Pulmonary artery endothelial cell (primary cell): ENCODE results near the gene RPL18. TPM values are rescaled to one million over a fixed set of nuclear protein-coding genes. Genes with fewer than 3 reads are reported as not detected.
A peak's percentile ranks its signal among the peaks of the same experiment; 100 is the strongest.
"Not testable (repeated sequence)": the region's sequence is repeated elsewhere in the genome, so short reads cannot be mapped to it uniquely, and the experiment has no call there.

Experiments
- DNase-seq: peaks from one replicate; pipeline ENCODE4 v3.0.0-alpha.2; 2011; ENCODE audit warnings: low read depth, low spot score
- total RNA-seq: library from RNA; depleted of rRNA; stranded (reverse); fragments of >200 nt; gene quantifications from 2 replicates; pipeline ENCODE4 v1.2.3, GENCODE V29; 2014

RPL18 gene
- total RNA-seq, 1 donor from 2014 or later: 2,640 TPM

DNA sequence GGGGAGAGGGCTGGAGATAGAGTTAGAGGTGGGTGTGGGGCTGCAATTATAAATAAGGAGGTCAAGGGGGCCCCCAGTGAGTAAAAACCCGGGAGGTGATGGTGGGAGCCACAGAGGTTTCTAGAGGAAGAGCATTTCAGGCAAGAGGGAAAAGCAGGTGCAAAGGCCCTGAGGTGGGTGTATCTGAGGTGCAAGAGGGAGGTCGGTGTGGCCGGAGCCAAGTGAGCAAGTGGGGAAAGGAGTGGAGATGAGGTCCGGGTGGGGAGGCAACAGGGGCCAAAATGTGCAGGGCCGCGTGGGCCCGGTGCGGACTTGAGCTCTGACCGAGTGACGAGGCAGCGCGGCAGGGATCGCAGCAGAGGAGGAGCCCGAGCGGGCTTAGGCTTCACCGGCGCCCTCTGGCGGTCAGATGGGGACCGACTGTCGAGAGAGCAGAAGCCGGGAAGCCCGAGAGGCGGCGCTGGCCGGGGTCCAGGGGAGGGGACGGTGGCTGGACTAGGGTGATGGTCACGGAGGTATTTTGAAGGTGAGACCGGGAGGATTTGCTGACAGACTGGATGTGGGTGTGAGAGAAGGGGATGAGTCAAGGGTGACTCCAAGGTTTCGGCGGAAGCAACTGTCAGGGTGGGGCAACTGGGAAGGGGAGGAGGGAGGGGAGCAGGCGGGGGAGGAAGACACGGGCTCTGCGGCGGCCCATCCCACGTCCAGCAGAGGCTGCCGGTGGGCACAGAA is 30.1 kb downstream of the RPL18 start:
- DNase-seq: no peak

DNA sequence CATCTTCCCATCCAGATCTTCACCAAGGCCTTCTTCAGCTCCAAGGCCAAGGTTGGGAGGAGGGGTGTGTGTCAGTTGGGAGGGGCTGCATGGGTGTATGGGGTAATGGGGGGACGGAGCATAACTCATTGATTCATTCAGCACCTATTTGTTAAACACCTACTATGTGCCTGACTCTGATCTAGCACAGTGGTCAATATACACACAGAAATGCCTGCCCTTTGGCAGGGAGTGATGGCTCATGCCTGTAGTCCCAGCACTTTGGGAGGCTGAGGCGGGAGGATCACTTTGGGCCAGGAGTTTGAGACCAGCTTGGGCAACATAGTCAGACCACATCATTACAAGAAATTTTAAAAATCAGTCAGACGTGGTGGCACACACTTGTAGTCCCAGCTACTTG is 31.6 kb downstream of the RPL18 start:
- no peak for DNase-seq

DNA sequence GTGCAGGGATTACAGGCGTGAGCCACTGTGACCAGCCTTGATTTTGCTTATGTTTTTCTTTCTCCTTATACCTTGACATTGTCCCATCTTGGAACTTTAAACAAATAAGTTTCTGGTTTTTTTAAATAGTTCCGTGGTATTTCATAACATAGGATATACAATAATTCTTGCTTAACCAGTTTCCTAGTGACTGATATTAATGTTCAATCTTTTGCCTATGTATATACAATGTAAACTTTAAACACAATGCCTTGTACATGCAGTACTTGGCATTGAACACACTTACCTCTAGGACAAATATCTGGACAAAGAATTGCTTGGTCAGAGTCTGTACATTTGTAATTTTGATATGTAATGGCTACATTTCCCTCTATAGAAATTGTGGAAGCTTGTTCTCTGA is 36.8 kb downstream of the RPL18 start:
- DNase-seq: no peak

DNA sequence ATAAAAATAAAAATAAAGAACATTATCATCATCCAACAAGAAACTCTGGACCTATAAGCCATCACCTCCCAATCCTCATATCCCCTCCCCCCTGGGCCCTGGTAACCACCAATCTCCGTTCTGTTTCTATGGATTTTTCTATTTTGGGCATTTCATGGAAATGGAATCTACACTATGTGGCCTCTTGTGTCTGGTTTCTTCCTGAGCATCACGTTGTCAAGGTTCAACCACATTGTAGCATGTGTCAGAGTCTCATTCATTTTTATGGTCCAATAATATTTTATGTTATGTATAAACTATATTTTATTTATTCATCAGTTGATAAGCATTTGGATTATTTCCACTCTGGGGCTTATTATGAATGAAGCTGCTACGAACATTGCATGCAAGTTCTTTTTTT is 40.1 kb downstream of the RPL18 start:
- no peak for DNase-seq

DNA sequence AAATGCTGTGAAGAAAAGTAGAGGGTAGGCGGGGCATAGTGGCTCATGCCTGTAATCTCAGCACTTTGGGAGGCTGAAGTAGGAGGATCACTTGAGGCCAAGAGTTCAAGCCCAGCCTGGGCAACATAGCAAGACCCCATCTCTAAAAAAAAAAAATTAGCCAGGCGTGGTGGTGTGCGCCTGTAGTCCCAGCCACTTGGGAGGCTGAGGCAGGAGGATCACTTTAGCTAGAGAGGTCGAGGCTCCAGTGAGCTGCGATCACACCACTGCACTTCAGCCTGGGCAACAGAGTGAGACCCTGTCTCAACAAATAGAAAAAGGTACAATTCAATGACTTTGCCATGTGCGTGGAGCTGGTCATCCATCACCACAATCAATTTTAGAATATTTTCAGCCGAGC is 41.1 kb downstream of the RPL18 start:
- not testable (repeated sequence) for DNase-seq

DNA sequence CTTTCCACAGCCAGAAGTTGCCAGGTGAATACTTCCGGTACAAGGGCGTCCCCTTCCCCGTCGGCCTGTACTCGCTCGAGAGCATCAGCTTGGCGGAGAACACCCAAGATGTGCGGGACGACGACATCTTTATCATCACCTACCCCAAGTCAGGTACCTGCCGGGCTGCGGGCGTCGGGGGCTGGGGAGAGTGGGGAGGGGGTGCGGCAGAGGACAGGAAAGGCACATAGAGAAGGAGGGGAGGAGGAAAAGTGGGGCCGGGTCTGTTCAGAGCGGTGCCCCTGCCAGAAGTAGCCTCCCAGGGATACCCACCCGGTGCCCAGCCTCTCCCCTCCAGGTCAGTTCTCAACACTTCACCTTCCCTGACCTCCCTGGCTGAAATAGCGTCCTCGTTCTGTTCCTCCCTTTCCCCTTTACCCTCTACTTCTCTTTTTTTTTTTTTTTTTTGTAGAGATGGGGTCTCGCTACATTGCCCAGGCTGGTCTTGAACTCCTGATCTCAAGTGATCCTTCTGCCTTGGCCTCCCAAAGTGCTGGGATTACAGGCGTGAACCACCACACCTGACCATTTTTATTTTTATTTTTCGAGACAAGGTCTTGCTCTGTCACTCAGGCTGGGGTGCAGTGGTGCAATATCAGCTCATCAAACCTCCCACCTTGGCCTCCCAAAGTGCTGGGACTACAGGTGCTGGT is 42.9 kb downstream of the RPL18 start:
- DNase-seq: no peak

DNA sequence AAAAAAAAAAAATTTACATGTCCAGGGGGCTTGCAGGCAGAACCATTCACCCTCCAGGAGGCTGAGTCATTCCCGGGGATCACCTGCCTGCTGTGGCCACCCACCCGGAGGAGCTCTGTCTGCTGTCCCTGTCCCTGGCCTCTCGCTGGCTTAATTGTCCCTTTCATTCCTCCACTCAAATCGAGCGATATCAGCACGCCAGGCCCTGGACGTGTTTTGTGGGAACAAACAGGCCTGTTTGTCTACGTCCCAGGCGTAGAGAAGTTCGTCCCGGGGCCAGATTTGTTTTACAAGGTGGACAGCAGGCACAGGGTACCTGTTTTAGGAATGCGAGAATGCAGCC is 45.8 kb downstream of the RPL18 start:
- no peak for DNase-seq

DNA sequence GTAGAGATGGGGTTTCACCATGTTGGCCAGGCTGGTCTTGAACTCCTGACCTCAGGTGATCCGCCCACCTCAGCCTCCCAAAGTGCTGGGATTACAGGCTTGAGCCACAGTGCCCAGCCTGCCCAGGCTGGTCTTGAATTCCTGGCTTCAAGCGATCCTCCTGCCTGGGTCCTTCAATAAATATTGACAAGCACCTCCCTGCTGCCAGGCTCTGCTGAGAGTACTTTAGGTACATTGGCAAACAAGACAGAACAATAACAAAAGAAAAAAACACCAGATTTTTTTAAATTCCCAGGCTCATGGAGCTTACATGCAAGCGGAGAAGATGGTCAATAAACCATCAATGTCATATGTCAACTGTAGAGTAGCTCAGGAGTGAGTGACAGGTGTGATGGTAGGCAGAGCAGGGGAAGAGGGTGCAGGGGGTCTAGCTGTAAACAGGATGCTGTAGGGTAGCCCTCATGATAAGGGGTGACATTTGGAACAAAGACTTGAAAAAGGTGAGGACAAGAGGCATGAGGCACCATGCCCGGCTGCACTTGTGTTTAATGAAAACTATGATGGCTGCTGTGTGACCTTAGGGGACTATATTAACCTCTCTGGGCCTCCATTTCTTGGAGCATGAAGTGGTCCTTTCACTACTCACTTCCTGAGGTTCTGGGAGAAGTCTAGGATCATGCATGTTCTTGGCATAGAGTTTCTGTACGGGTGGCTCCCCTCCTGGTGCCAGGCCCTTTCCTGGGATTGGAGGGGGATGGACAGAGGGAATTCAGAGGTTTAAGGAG is 47.4 kb downstream of the RPL18 start:
- no peak for DNase-seq

DNA sequence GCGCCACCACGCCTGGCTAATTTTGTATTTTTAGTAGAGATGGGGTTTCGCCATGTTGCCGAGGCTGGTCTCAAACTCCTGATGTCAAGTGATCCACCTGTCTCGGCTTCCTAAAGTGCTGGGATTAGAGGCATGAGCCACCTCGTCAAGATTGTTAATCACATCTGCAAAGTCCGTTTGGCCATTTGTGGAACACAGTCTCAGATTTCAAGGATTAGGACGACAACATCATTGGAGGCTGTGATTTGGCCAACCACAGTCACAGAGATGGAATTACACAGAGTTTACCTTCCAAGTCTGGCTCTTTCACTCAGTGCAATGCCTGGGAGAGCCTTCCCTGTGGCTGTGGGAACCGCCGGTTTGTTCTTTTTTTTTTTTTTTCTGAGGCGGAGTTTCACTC is 49.2 kb downstream of the RPL18 start:
- no peak for DNase-seq

DNA sequence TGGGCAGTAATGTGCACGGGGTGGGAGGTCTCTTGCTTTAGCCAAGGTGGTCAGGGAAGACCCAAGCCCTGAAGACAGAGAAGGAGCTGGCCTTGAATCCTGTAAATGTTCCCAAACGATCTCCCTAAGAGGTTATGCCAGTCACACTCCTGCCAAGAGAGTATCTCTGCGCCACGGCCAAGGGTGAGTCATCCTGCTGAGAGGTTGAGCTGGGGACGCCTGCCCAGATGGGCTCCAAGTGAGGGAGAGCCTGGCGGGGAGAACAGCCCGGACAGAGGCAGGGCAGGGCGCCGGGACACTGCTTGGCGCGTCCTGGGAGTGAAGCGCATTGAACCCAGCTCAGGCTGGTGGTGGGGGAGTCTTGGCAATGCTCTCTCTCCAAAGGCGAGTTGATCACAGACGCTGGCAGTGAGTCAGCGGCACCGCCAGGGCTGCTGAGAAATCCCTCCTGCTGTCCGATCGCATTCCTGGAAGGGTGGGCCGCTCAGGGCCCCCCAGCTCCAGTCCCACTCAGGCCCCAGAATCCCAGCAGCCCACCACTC is 50.6 kb downstream of the RPL18 start:
- peak; percentile 53 for DNase-seq

Other genes with a start within 250 kb of the RPL18 start
- gene KDELR1, start 227.6 kb downstream of the RPL18 start, total RNA-seq: 45.6 and 47.8 TPM in 2 replicates
- gene GRIN2D, start 225.5 kb downstream of the RPL18 start, total RNA-seq: 0.39 and 0.40 TPM in 2 replicates
- 35.5 and 64.0 TPM in 2 replicates for gene GRWD1, start 173.2 kb downstream of the RPL18 start, total RNA-seq
- gene KCNJ14, start 163.6 kb downstream of the RPL18 start, total RNA-seq: 0.20 and 0.39 TPM in 2 replicates
- gene CYTH2, start 149.8 kb downstream of the RPL18 start, total RNA-seq: 58.2 and 68.4 TPM in 2 replicates
- under 0.01 and 0.04 TPM in 2 replicates for gene LMTK3, start 107.3 kb downstream of the RPL18 start, total RNA-seq
- gene SULT2B1, start 67.0 kb downstream of the RPL18 start, total RNA-seq: 0.07 TPM in 1 of 2 replicates, not detected in the other
- gene SPACA4, start 12.4 kb downstream of the RPL18 start, total RNA-seq: not detected in 2 replicates
- gene FAM83E, start 4.1 kb downstream of the RPL18 start, total RNA-seq: 0.73 and 0.99 TPM in 2 replicates
- 6.7 and 9.2 TPM in 2 replicates for gene SPHK2, start 328 bp upstream of the RPL18 start, total RNA-seq
- 0.85 and 2.2 TPM in 2 replicates for gene DBP, start 18.2 kb upstream of the RPL18 start, total RNA-seq
- gene CA11, start 27.0 kb upstream of the RPL18 start, total RNA-seq: 2.3 and 3.2 TPM in 2 replicates
- gene NTN5, start 53.8 kb upstream of the RPL18 start, total RNA-seq: 0.07 TPM in 1 of 2 replicates, not detected in the other
- not detected in 2 replicates for gene FUT2, start 76.8 kb upstream of the RPL18 start, total RNA-seq
- 0.14 and 0.20 TPM in 2 replicates for gene MAMSTR, start 100.5 kb upstream of the RPL18 start, total RNA-seq
- gene RASIP1, start 121.4 kb upstream of the RPL18 start, total RNA-seq: 70.1 and 71.7 TPM in 2 replicates
- 0.28 and 0.33 TPM in 2 replicates for gene IZUMO1, start 127.7 kb upstream of the RPL18 start, total RNA-seq
- 8.0 and 10.3 TPM in 2 replicates for gene FUT1, start 133.5 kb upstream of the RPL18 start, total RNA-seq
- not detected in 2 replicates for gene FGF21, start 136.3 kb upstream of the RPL18 start, total RNA-seq
- 49.7 and 53.2 TPM in 2 replicates for gene BCAT2, start 191.9 kb upstream of the RPL18 start, total RNA-seq
- gene HSD17B14, start 217.3 kb upstream of the RPL18 start, total RNA-seq: 4.8 and 6.4 TPM in 2 replicates
- 5.1 and 6.1 TPM in 2 replicates for gene PLEKHA4, start 249.4 kb upstream of the RPL18 start, total RNA-seq